Kidney epithelial cell (primary cell): ENCODE results near the gene TCEA2. TPM values are rescaled to one million over a fixed set of nuclear protein-coding genes. Genes with fewer than 3 reads are reported as not detected.

ENCODE experiments used
- DNase-seq: peaks from one replicate; pipeline ENCODE4 v3.0.0-alpha.2; 2010; ENCODE audit warnings: low read depth
- H3K27me3 ChIP-seq: 2 replicates; pipeline ENCODE4 v1.6.0; 2011; ENCODE audit warnings: low read length; ENCODE audit not compliant: control insufficient read depth, insufficient read depth
- H3K36me3 ChIP-seq: 2 replicates; pipeline ENCODE4 v1.5.1; 2011; ENCODE audit warnings: low read length; ENCODE audit not compliant: control insufficient read depth, insufficient read depth
- H3K4me3 ChIP-seq: 2 replicates; pipeline ENCODE4 v1.5.1; 2011; ENCODE audit warnings: low read depth, mild to moderate bottlenecking, control low read depth, low read length
- total RNA-seq: library from RNA; depleted of rRNA; stranded (reverse); fragments of >200 nt; gene quantifications from 2 replicates; pipeline ENCODE4 v1.2.3, GENCODE V29; 2015
- TF ChIP-seq, protein P1 (sequence below): IDR thresholded peaks from 2 replicates; pipeline ENCODE4 v1.5.1; 2011; ENCODE audit warnings: mild to moderate bottlenecking, moderate library complexity, low read length, control low read depth, inconsistent platforms; ENCODE audit not compliant: insufficient read depth, poor library complexity, severe bottlenecking

The TCEA2 gene
- total RNA-seq, 1 donor from 2014 or later: 23.9 TPM

DNA sequence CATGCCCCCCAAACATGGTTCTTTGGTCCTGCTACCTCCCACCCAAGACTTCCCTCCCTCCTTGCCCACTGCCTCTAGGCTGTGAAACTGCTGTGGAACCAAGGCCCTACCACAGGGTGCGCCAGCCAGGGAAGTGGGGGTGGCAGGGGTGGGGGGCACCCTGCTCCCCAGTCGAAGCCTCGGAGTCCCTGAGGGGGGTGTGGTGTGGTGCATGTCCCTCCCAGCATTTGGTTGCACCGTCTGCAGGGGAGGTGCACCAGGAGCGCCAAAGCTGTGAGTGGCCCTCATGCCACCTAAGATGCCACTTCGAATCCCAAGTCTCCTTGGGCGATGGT, 14.5 kb downstream of the TCEA2 start:
- no peak overlapping the region for H3K4me3 ChIP-seq
- peaks cover 6% of the 10 kb centered on the region for H3K27me3 ChIP-seq
- no peaks in the 10 kb centered on the region for H3K36me3 ChIP-seq
- TF ChIP-seq, protein P1, sequence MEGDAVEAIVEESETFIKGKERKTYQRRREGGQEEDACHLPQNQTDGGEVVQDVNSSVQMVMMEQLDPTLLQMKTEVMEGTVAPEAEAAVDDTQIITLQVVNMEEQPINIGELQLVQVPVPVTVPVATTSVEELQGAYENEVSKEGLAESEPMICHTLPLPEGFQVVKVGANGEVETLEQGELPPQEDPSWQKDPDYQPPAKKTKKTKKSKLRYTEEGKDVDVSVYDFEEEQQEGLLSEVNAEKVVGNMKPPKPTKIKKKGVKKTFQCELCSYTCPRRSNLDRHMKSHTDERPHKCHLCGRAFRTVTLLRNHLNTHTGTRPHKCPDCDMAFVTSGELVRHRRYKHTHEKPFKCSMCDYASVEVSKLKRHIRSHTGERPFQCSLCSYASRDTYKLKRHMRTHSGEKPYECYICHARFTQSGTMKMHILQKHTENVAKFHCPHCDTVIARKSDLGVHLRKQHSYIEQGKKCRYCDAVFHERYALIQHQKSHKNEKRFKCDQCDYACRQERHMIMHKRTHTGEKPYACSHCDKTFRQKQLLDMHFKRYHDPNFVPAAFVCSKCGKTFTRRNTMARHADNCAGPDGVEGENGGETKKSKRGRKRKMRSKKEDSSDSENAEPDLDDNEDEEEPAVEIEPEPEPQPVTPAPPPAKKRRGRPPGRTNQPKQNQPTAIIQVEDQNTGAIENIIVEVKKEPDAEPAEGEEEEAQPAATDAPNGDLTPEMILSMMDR: no peak
- DNase-seq: no peak

- Histone ChIP-seq H3K27me3 (peaks cover 11% of the 10 kb centered on the region), H3K36me3 (no peaks in the 10 kb centered on the region), H3K4me3 (no peak overlapping the region)
- no peak for DNase-seq
- TF ChIP-seq, protein P1: no peak
Observed at GRCh38 chr20:64077876-64078551, 15.0 kb downstream of the TCEA2 start.

- TF ChIP-seq, protein P1: no peak
- DNase-seq: no peak
- Histone ChIP-seq H3K4me3 (peak overlapping the region; percentile 56), H3K27me3 (peaks cover 19% of the 10 kb centered on the region), H3K36me3 (no peaks in the 10 kb centered on the region)
Observed at GRCh38 chr20:64078934-64079272, 15.9 kb downstream of the TCEA2 start.

DNA sequence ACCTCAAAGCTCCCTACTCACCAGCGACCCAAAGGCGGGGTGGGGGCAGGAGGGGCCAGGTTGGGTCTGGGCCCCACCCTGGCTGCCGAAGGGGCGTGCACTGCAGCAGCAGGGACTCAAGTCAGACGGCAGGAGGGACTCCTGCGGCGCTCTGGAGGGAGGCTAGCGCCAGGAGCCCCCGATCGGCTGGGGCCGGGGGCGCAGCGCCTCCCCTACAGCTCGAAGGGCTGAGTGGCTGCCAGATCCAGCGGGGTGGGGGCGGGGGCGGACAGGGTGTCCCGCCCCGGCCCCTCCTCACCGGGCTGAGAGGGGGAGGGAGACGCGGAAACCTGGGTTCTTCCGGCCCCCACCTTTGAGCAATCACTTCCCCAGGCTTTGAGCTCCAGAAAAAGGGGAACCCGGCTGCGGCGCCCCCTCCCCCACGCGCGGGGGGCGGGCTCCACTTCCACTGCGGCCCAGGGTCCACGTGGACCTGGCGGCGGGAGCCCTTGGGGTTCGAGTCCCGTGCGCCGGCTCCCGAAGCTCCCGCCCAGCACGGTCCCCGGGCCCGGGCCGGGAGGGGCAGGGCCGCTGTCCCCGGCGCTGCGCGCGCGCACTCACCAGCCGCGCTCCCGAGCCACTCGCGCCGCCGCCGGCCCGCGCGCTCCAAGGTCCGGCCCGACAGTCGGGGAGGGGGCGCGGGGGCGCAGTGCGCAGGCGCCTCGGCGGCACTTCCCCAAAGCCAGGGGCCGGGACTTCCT, 16.4 kb downstream of the TCEA2 start, which contains the start of gene RGS19:
TSS of gene RGS19 (minus strand) at position 246 of the 740 bp plus-strand sequence. CDS start 2,632 bp downstream, outside the sequence.
- H3K36me3 ChIP-seq: no peaks in the 10 kb centered on the region
- TF ChIP-seq, protein P1: no peak
- peak within 1 kb of the TSS; percentile 56 for H3K4me3 ChIP-seq
- no peak for DNase-seq
- H3K27me3 ChIP-seq: peaks cover 24% of the 10 kb centered on the region

- H3K27me3 ChIP-seq: peaks cover 32% of the 10 kb centered on the region
- no peak for DNase-seq
- no peaks in the 10 kb centered on the region for H3K36me3 ChIP-seq
- peak within 1 kb of the TSS; percentile 56 for H3K4me3 ChIP-seq
- TF ChIP-seq, protein P1: no peak
Observed at GRCh38 chr20:64080013-64080812, 17.2 kb downstream of the TCEA2 start, which contains the start of gene OPRL1. TSS of gene OPRL1 (plus strand) at chr20:64080082. CDS start at chr20:64092721, 12,639 bp downstream.
